Right renal pelvis (tissue), 4 donors: ENCODE results near the gene OTOP2. TPM values are rescaled to one million over a fixed set of nuclear protein-coding genes. Genes with fewer than 3 reads are reported as not detected.
A peak's percentile ranks its signal among the peaks of the same experiment; 100 is the strongest.

Experiments used
- DNase-seq, 4 donors: peaks; one replicate each; pipeline ENCODE4 v3.0.0-alpha.2; 2013; ENCODE audit warnings: low read depth in 4 of 4, low spot score in 3 of 4, missing footprints in 1 of 4
- polyA plus RNA-seq, 4 donors: library from polyadenylated mRNA; unstranded; fragments of 120-200 nt; gene quantifications; one replicate each; pipeline ENCODE4 v1.2.1, GENCODE V29; 2013; ENCODE audit not compliant: insufficient read length in 4 of 4

Gene OTOP2
- polyA plus RNA-seq, 4 donors = 0.03 to 0.10 TPM; not detected in 2

GRCh38 chr17:74922694-74923537 lies 1.2 kb upstream of the OTOP2 start, which contains the start of gene USH1G:
Gene USH1G, minus strand, starts transcription at chr17:74923255. Its CDS starts 182 bp downstream, at chr17:74923073.
- DNase-seq = peak in 1 of 4 donors; percentile 20

GRCh38 chr17:74923538-74924249 lies 379 bp upstream of the OTOP2 start:
- peak in 1 of 4 donors; percentile 26 for DNase-seq

GRCh38 chr17:74925242-74925641 lies 1.2 kb downstream of the OTOP2 start:
- DNase-seq = no peak

- no peak for DNase-seq
Observed at GRCh38 chr17:74928786-74929185, 4.7 kb downstream of the OTOP2 start.

GRCh38 chr17:74930535-74931036 lies 6.5 kb downstream of the OTOP2 start:
- no peak for DNase-seq

GRCh38 chr17:74935048-74935447 lies 11.0 kb downstream of the OTOP2 start:
- DNase-seq = no peak

- DNase-seq = no peak
Observed at GRCh38 chr17:74935585-74936469, 11.8 kb downstream of the OTOP2 start, which contains the start of gene OTOP3. Gene OTOP3, plus strand, starts transcription at chr17:74935898. Its CDS starts 24 bp downstream, at chr17:74935922.

- DNase-seq = no peak
Observed at GRCh38 chr17:74936470-74936799, 12.4 kb downstream of the OTOP2 start.

- DNase-seq = no peak
Observed at GRCh38 chr17:74937064-74938051, 13.3 kb downstream of the OTOP2 start.

GRCh38 chr17:74938194-74938950 lies 14.3 kb downstream of the OTOP2 start:
- DNase-seq = no peak

- no peak for DNase-seq
Observed at GRCh38 chr17:74939534-74939933, 15.5 kb downstream of the OTOP2 start.

- DNase-seq = no peak
Observed at GRCh38 chr17:74941128-74941725, 17.2 kb downstream of the OTOP2 start.

- no peak for DNase-seq
Observed at GRCh38 chr17:74943808-74944522, 19.9 kb downstream of the OTOP2 start.

- no peak for DNase-seq
Observed at GRCh38 chr17:74945543-74945942, 21.5 kb downstream of the OTOP2 start.

- DNase-seq = no peak
Observed at GRCh38 chr17:74946641-74947040, 22.6 kb downstream of the OTOP2 start.

- no peak for DNase-seq
Observed at GRCh38 chr17:74947041-74947754, 23.1 kb downstream of the OTOP2 start.
